OCI-M2 (cell line): ENCODE results near the gene PTPRJ.

ENCODE experiments used
- DNase-seq: peaks from one replicate; lab custom pipeline; 2025; ENCODE audit not compliant: unreplicated experiment; lab: John Stamatoyannopoulos, UW

The PTPRJ gene

DNA sequence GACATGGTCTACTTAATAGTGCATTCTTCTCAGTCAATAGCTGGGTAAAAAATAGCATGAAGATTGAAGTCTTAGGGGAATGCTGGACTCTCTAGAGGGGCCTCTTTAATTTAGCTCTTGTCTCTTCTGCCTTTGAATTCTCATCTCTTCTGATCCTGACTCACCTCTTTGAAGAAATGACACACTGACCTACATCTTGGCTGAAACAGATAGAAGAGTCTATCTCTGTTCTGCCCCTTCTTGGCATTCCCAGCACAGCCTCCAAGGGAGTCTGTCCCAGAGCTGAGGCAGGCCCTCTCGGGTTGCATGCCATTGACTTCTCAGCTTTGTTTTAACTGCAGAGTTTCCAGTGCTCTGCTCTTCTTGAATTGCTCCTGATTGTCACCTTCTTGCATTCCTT, 55.7 kb downstream of the PTPRJ start:
- DNase-seq = no peak

DNA sequence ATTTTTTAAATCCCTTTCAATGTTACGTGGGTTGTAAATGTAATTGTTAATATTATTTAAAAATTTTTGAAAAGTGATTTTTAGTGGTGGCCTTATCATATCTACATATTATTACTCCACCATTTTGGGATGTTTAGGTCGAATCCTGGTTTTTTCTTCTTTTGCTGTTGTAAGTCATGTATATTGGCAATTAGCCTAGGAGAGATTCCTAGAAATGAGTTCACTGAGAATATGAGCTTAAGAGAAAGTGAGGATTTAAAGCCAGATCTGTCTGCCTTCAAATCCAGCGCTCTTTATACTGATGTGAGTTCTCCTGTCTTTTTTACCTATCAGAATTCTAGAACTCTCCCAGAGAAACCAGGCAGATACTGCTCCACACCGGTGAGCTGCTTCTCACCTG, 56.1 kb downstream of the PTPRJ start:
- no peak for DNase-seq

DNA sequence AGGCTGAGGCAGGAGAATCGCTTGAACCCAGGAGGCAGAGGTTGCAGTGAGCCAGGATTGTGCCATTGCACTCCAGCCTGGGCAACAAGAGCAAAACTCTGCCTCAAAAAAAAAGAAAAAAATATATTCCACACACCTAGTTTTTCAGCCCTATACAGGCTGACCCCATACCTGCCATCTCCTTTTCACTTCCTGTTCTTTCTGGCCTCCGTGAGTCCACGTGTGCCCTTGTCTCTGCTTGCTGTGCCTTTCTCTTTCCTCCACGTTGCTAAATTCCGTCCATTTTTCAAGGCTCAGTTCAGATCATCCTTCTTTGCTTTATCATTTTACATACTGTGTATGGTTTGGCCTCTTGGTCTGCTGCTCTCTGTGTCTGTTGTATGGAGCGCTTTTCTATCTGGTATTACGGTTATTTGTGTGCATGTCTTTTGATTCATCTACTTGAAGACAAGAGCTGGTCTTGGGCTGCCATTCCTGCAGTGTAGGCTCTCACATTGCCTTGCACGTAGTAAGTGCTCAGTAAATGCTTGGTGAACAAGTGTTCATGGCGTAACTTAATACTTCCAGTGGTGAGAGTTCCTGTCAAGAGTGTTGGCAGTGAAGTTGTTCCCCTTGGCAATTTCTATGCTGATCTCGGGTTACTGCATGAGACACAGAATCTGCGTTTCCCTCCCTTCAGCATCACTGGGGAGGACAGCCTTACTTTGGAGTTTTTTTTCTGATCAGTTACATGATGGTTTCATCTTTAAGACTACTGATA, 57.5 kb downstream of the PTPRJ start:
- DNase-seq = no peak

DNA sequence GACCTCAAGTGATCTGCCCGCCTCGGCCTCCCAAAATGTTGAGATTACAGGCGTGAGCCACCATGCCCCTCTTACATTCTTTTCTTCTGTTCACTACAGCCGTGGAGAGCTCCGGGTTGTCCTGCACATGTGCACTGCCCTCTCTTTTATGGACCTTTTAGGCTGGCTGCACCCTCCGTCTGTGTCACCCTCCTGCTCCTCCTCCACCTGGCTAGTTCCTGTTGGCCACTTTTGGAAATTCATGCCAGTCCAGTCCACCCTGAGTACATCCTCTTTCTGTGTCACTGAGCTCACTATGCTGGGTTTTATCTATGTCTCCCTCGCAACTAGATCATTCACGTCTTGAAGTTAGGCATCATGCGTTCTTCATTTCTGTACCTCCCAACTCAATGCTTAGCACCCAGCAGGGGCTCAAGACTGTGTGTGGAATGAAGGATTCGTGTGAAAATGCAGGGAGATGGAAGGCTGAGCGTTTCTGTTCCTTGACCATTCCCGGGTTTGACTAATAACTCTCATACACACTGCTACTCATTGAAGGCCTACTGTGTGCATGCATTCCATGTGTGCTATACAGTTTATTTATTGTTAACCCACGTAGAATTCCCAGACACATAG, 60.6 kb downstream of the PTPRJ start:
- no peak for DNase-seq

DNA sequence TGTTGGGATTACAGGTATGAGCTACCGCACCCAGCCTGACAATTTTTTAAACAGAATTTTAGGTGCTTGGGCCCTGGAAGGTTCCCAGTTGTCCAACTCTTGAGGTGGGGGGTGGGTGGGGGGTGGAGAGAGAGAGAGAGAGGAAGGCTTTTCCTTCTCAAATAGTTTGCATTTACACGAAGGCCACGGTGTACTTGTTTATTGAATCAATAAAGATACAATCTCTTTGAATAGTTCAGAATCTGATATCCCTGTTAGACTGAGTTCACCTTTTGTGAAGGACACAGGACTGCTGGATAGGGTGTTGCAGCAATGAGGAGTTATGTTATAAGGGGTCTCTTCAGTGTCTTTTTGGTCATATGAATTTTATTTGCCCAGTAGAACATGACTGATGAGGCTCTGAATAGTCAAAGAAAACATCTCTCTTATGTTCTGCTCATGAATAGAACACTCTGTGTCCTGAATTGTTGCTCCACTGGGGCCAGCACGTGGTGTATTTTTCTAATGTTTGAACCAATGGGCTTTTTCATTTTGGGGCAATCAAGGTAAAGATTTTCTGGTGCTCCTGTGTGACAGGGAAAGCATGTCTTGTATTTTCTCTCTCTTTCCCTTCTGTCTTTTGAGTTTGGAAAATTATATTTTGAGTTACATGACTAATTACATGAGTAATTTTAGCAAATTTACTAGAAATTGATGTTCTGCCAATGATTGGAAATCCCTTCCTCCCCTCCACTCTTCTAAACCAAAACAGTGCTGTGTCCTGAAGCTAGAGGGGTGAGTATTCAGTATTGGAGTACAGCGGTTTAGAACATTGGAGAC, 61.7 kb downstream of the PTPRJ start:
- no peak for DNase-seq

DNA sequence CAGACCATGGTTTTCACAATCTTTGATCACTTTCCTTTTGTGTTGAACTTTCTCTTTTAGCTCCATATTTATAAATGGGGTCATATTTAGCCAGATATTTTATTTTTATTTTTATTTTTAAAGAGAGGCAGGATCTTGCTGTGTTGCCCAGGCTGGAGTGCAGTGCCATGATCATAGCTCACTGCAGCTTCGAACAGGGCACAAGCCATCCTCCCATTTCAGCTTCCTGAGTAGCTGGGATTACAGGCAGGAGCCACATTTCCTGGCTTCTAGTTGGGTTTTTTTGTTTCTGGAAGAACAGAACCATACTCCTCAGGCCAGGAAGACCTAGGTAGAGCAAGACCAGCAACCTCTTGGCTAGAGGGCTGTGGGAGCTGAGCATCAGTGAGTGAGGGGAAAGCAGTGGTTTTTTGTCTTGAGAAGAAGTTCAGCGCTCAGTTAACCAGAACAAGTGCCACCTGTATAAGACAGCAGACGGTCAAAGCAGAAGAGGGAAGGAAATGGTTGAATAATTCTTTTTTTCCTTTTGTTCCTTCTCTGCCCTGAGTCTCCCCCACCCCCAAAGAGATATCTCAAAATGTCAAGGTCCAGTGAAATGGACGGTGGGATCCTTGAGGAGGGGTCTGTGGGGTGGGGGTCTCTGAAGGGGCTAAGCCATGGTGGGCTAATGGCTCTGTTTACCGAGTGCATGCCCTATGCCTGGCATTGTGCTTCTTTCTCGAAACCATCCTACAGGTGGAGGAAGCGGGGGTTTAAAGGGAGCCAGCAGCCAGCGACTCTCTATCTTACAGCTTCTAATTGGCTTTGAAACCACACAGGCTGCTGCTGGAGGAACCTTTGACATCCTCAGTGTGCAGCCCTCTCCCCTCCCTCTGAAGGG, 63.0 kb downstream of the PTPRJ start:
- no peak for DNase-seq

DNA sequence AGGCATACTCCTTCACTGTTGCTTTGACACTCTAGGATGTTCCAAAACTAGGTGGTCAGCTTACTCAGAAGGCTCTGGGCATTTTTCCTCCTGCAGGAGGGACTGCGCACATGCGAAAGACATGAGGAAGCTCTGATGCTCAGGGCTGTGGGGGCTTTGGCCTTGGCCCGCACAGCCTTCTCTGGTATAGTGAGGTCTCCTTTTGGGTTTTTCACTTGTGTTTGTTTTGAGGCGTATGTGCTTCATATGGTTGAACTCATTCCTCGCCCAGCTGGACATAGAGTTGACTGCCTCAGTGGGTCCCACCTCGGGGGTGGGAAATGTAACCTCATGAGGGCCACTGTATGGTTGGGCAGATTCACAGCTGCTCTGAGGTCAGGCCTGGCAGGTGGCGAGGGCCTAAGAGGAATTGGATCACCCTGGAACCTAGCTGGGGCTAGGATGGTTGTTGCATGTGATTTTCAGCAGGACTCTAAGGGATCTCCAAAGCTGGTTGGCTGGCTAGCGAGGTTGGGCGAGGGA, 63.7 kb downstream of the PTPRJ start:
- DNase-seq = no peak

DNA sequence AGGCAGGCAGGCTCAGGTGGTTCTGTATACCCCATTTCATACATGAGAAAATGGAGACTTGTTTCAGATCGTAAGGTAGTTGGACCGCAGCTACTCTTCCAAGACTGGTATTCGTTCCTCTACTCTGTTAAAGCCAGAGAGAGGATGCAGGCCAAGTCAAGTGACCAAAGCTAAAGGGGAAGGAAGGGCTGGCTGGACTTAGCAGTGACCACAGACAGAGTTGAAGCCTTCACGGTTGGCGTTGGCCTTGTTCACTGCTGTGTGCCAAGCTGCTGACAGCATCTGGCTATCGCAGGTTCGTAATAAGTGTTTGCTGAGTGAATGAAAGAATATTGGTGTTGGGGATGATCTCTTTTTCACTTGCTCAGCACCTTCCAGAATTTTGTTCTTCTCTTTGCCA, 64.2 kb downstream of the PTPRJ start:
- no peak for DNase-seq

DNA sequence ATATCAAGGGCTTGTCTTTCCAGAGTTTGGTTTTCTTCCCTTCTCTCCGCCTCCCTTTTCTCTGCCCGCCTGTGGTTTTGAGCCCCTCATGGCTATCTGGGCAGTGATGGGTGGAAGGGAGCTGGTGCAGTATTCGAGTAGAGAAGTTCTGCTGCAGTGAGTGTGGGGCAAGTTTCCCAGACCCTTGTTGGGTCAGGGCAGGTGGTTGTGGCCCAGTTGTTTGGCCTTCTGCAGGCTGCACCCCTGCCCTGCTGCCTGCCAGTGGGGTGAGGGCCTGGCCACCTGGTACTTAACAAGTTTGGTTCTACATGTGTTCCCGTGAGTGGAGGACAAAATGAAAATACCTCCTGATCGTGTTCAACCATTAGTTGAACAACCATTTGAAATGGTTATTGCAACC, 65.2 kb downstream of the PTPRJ start:
- DNase-seq = no peak

DNA sequence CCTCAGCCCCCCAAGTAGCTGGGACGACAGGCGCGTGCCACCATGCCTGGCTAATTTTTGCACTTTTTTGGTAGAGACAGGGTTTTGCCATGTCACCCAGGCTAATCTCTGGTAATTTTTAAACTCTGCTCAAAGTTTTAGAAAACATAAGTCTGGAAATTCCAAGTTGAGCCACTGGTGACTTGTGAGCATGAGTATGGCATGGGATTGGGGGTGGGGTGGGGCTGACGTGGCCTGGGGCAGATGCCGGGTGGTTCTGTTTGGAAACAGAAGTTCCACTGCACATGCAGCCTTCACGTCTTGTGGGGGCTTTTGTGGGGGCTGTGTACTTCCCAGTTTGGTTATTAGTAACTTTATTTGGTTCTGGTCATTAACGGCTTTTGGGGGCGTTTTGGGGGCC, 67.3 kb downstream of the PTPRJ start:
- no peak for DNase-seq

DNA sequence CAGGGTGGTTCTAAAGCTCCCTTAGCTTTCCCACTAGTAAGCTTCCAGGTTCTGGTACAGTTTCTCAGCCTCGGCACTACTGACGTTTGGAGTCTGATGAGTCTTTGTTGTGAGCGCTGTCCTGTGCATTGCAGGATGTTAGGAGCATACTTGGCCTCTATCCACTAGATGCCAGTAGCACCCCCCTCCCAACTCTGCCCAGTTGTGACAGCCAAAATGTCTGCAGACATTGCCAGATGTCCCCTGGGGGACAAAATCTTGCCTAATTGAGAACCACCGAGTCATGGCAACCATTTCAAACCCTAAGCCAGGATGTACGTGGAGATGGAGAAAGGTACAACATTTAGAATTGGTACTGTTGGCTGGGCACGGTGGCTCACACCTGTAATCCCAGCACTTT, 68.7 kb downstream of the PTPRJ start:
- DNase-seq = no peak

DNA sequence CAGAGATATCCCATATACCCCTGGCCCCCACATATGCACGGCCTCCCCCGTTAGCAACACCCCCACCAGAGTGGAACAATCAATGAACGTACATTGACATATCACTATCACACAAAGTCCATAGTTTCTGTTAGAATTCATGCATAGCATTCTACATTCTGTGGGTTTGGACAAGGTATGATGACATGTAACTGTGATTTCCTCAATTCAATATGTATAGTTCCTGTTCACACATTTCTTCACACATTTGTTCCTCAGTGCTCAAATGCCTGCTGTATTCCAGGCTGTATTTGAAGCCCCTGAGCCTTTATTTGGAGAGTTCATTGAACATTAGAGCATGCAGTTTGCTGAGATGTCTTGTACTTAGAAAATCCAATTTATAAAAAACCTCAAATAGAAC, 69.9 kb downstream of the PTPRJ start:
- no peak for DNase-seq

DNA sequence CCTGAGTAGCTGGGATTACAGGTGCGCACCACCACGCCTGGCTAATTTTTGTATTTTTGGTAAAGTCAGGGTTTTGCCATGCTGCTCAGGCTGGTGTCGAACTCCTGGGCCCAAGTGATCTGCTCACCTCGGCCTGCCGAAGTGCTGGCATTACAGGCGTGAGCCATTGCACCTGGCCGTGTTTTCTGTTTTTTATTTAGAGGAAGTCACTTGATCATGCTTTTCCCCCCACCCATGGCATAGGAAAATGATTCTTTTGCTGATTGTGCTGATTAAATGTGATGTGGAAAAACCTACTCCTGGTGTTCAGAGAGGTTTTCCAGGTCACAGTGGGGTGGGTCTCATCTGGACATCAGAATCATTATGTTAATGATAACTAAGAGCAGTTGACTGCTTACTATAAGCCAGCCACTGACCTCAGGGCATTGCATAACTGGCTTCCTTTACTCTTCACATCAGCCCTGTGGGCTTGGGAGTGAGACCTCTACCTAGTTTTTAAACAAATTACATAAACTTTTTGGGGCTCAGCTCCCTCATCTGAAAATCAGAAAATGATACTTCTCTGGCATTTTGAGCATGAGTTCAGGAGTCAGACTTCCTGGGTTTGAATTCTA, 71.0 kb downstream of the PTPRJ start:
- DNase-seq = no peak

DNA sequence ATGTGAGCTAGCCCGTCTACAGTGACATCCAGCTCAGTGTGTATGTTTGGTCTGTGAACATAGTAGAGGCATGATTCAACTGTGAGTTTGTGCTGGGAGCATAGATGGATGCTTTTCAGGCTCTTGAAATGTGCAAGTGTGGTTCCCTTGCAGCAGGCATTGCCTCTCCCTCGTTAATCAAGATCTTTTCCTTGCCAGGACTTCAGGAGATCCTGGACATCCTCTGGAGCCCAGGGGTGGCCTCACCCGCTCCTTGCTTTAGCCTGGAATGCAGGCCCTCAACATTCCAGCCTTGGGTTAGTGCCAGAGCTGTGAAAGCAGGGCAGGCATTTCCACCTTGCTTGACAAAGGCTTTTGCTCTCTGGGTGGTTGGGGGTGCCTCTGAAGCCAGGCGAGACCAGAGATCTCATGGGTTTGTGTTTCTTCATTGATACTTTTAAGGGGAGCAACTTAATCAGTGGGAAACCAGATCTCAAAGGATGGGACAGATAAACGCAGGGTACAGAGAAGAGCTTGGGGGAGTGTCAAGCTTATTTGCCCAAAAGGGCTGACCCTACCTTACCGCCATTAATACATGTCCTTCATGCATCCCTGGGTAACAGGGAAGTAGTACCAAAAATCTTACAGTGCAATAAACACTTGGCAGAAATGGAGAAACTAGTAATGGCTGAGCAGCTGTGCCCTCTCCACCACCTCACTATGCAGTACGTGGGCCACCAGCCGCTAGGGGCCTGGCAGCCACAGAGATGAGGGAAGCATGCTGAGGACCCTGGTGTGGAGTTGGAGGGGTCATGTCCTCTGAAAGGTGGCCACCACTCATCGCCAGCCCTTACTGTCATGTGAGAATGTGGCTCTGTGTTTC, 72.1 kb downstream of the PTPRJ start:
- DNase-seq = no peak

DNA sequence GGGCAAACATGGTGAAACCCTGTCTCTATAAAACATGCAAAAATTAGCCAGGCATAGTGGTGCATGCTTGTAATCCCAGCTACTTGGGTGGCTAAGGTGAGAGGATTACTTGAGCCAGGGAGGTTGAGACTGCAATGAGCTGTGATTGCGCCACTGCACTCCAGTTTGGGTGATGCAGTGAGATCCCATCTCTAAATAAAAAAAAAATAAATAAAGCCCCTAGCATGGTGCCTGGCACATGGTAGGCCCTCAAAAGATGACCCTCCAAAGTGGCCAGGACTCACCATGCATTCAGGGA, 74.6 kb downstream of the PTPRJ start:
- no peak for DNase-seq

DNA sequence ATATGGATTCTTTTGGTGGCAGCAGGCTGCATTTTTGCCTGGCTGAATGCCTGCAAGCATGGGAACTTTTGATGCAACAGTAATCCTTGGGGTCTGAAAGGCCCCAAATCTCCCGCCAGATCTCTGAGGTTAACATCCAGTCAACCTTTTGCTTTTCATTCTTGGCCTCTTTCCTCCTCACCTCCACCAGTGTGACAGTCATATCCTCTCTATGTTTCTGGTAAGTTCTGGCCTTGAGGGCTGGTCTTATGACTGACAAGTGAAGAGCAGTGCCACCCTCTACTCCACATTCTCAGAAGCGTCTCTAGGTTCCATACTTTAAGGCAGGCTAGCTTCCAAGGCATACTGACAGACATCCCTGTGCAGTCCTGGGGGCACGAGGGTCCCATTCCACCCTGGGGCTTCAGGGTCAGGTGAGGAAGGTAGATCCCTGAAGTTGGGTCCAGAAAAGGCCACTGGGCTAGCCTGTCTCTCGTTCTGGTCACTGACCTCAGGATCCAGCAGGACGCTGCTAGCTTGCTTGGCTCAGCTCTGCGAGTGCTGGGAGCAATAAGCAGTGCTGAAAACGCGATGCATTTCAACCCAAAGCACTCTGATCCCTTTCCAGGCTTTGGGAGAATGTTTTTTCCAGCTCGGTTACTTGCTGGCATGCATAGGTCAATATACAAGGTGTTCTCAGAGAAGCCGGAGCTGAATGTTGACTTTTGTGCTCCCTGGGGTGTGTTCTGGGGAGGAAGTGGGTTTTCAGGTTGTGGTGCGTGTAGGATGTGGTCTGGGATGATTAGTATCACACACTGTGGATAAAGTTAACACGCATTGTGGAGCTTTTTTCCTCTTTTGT, 75.2 kb downstream of the PTPRJ start:
- DNase-seq = no peak

DNA sequence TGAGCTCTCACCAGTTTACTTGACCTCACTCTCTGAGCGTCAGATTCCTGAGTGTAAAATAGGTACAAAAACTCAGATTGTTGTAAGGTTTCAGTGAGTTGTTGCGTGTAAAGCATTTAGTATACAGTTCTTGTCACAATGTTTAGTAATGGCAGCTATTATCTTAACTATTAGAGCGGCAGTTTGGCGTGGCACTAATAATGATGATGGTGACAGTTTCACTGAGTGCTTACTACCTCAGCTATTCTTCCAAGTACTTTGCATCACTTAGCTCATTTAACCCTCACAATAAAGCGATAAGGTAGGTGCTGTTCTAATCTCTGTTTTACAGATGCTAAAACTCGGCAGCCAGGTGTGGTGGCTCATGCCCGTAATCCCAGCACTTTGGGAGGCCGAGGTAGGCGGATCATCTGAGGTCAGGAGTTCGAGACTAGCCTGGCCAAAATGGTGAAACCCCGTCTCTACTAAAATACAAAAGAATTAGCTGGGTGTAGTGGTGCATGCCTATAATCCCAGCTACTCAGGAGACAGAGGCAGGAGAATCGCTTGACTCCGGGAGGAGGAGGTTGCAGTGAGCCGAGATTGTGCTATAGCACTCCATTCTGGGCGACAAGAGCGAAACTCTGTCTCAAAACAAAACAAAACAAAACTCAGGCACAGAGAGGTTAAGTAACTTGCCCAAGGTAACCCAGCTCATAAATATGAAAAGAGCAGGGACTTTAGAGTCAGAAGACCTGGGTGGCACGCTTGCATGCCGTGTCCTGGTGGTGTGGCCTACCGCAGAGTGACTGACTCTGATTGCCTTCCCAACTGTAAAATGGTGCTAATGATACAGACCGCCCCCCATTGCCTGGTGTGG, 76.2 kb downstream of the PTPRJ start:
- no peak for DNase-seq

DNA sequence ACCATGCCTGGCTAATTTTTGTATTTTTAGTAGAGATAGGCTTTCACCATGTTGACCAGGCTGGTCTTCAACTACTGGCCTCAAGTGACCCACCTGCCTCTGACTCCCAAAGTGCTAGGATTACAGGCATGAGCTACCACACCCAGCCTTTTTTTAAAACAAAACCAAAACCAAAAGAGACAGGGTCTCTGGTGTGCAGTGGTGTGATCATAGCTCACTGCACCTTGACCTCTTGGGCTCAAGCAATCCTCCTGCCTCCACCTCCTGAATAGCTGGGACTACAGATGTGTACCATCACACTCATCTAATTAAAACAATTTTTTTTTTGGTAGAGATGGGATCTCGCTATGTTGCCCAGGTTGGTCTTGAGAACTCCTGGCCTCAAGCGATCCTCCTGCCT, 77.7 kb downstream of the PTPRJ start:
- no peak for DNase-seq
